Kidney epithelial cell (primary cell): Measurements from ENCODE around the gene DOCK4. TPM values are rescaled to one million over a fixed set of nuclear protein-coding genes. Genes with fewer than 3 reads are reported as not detected.

Source experiments
- DNase-seq: peaks from one replicate; pipeline ENCODE4 v3.0.0-alpha.2; 2010; ENCODE audit warnings: low read depth
- H3K27me3 ChIP-seq: 2 replicates; pipeline ENCODE4 v1.6.0; 2011; ENCODE audit warnings: low read length; ENCODE audit not compliant: control insufficient read depth, insufficient read depth
- H3K36me3 ChIP-seq: 2 replicates; pipeline ENCODE4 v1.5.1; 2011; ENCODE audit warnings: low read length; ENCODE audit not compliant: control insufficient read depth, insufficient read depth
- H3K4me3 ChIP-seq: 2 replicates; pipeline ENCODE4 v1.5.1; 2011; ENCODE audit warnings: low read depth, mild to moderate bottlenecking, control low read depth, low read length
- CTCF ChIP-seq: IDR thresholded peaks from 2 replicates; pipeline ENCODE4 v1.5.1; 2011; ENCODE audit warnings: mild to moderate bottlenecking, moderate library complexity, low read length, control low read depth, inconsistent platforms; ENCODE audit not compliant: insufficient read depth, poor library complexity, severe bottlenecking
- total RNA-seq: library from RNA; depleted of rRNA; stranded (reverse); fragments of >200 nt; gene quantifications from 2 replicates; pipeline ENCODE4 v1.2.3, GENCODE V29; 2015

DOCK4 gene
- total RNA-seq, 1 donor from 2014 or later = 16.8 TPM

- H3K36me3 ChIP-seq = no peaks in the 10 kb centered on the region
- H3K27me3 ChIP-seq = no peaks in the 10 kb centered on the region
- DNase-seq = no peak
- H3K4me3 ChIP-seq = no peak overlapping the region
- TF ChIP-seq CTCF = no peak
Measured at GRCh38 chr7:111853201-111853990, 352.8 kb downstream of the DOCK4 start.

GRCh38 chr7:111852081-111852480 is 354.1 kb downstream of the DOCK4 start:
- no peak for DNase-seq
- Histone ChIP-seq H3K36me3 (no peaks in the 10 kb centered on the region), H3K4me3 (no peak overlapping the region), H3K27me3 (no peaks in the 10 kb centered on the region)
- no peak for TF ChIP-seq CTCF

- Histone ChIP-seq H3K27me3 (no peaks in the 10 kb centered on the region), H3K36me3 (no peaks in the 10 kb centered on the region), H3K4me3 (no peak overlapping the region)
- DNase-seq = no peak
- TF ChIP-seq CTCF = no peak
Measured at GRCh38 chr7:111846898-111847297, 359.3 kb downstream of the DOCK4 start.

GRCh38 chr7:111845853-111846252 is 360.3 kb downstream of the DOCK4 start:
- TF ChIP-seq CTCF = no peak
- DNase-seq = no peak
- Histone ChIP-seq H3K27me3 (no peaks in the 10 kb centered on the region), H3K4me3 (no peak overlapping the region), H3K36me3 (no peaks in the 10 kb centered on the region)

GRCh38 chr7:111844904-111845671 is 361.1 kb downstream of the DOCK4 start:
- no peak for TF ChIP-seq CTCF
- DNase-seq = no peak
- Histone ChIP-seq H3K36me3 (no peaks in the 10 kb centered on the region), H3K27me3 (no peaks in the 10 kb centered on the region), H3K4me3 (no peak overlapping the region)
